SU-DHL-6 (cell line): ENCODE results near the gene TBC1D5.
"Not testable (repeated sequence)": the region's sequence is repeated elsewhere in the genome, so short reads cannot be mapped to it uniquely, and the experiment has no call there.

ENCODE experiments used
- H2AFZ ChIP-seq: fragments of 200-600 bp; sonication (generic); 2 replicates; pipeline ENCODE4 v1.6.1; 2014; ENCODE audit warnings: low read depth, mild to moderate bottlenecking, moderate library complexity, mixed read lengths, antibody characterized with exemption, low read length; ENCODE audit not compliant: severe bottlenecking
- H3F3A ChIP-seq: fragments of 200-600 bp; shearing (Covaris generic); 2 replicates; pipeline ENCODE4 v1.6.0; 2016; ENCODE audit warnings: antibody characterized with exemption, mild to moderate bottlenecking; ENCODE audit not compliant: insufficient read depth
- H3K27ac ChIP-seq: fragments of 200-600 bp; sonication (generic); 2 replicates; pipeline ENCODE4 v1.5.1; 2016; ENCODE audit warnings: low read depth, mild to moderate bottlenecking, low read length, moderate library complexity, mixed read lengths
- H3K27me3 ChIP-seq: fragments of 200-600 bp; sonication (generic), shearing (Covaris generic); 2 replicates; pipeline ENCODE4 v1.6.0; 2014; ENCODE audit warnings: mild to moderate bottlenecking, low read length
- H3K36me3 ChIP-seq: fragments of 200-600 bp; sonication (generic); 2 replicates; pipeline ENCODE4 v1.6.1; 2014; ENCODE audit warnings: mild to moderate bottlenecking, low read length, mixed read lengths
- H3K4me2 ChIP-seq: fragments of 300-600, 200-600 bp; shearing (Covaris generic), sonication (generic); 2 replicates; pipeline ENCODE4 v1.6.0; 2014; ENCODE audit warnings: low read length, low read depth, mild to moderate bottlenecking; ENCODE audit not compliant: poor library complexity, severe bottlenecking
- H3K4me3 ChIP-seq: fragments of 200-600 bp; sonication (generic); 2 replicates; pipeline ENCODE4 v1.5.1; 2014; ENCODE audit warnings: antibody characterized with exemption, low read length, mild to moderate bottlenecking, mixed read lengths; ENCODE audit not compliant: insufficient read depth, poor library complexity, severe bottlenecking
- H3K79me2 ChIP-seq: fragments of 200-600 bp; sonication (generic); 2 replicates; pipeline ENCODE4 v1.6.1; 2014; ENCODE audit warnings: mild to moderate bottlenecking, low read length, moderate library complexity; ENCODE audit not compliant: insufficient read depth
- H3K9ac ChIP-seq: fragments of 200-600 bp; sonication (generic); 2 replicates; pipeline ENCODE4 v1.7.0; 2014; ENCODE audit warnings: mild to moderate bottlenecking, low read length
- H3K9me2 ChIP-seq: fragments of 200-600 bp; sonication (generic); replicated peaks from 2 replicates; pipeline ENCODE4 v1.6.1; 2014; ENCODE audit warnings: low read length; ENCODE audit not compliant: insufficient read depth
- H3K9me3 ChIP-seq: fragments of 200-600 bp; sonication (generic); 2 replicates; pipeline ENCODE4 v1.6.1; 2014; ENCODE audit warnings: low read length, mixed read lengths; ENCODE audit not compliant: insufficient read depth
- H4K20me1 ChIP-seq: fragments of 200-600 bp; sonication (generic); 2 replicates; pipeline ENCODE4 v1.6.1; 2014; ENCODE audit warnings: low read depth, mild to moderate bottlenecking, antibody characterized with exemption, low read length, moderate library complexity, mixed read lengths
- CTCF ChIP-seq: fragments of 200-600 bp; sonication (generic); IDR thresholded peaks from one replicate; pipeline ENCODE4 v1.5.1; 2017; ENCODE audit warnings: antibody characterized with exemption, mild to moderate bottlenecking, low read length, moderate library complexity; ENCODE audit not compliant: insufficient read depth, poor library complexity, severe bottlenecking
- EZH2phosphoT487 ChIP-seq: fragments of 200-600 bp; sonication (generic), shearing (Covaris generic); conservative IDR thresholded peaks from 2 replicates; pipeline ENCODE4 v1.6.1; 2018; ENCODE audit warnings: mild to moderate bottlenecking, antibody characterized with exemption, low read length, moderate library complexity, mixed read lengths

Gene TBC1D5

DNA sequence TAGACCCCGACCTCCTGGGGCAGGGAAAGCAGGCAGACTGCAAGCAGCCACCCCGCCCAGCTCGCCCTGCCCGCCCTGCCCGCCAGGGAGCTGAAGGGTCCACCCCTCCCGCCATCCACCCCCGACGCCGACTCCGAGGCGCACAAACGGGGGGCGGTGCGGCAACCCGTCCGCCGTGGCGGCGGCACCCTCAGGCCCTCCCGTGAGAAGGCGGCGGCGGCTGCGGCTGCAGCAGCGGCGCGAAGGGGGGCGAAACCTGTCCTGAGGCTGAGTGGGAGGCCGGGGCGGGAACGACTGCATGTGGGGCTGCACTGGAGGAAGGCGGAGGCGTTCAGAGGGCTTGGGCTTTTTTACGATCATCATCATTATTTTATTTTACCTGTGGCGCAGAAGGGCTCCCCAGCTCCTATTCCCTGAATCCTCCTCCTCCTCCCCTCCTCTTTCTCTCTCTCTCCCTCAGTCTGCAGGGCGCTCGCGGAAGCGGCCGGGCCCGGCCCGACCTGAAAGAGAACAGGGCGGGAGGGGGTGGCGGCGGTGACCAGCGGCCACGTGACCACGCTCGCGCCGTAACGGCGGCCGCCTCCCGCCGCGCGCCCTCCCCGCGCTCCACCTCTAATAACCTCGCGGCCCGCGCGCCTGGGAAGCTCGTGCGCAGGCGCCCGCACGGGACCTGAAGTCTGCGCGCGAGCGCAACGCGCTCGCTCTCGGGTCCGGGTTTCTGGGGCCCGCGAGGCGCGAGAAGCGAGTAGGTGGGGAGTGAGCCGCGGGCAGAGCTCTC, at the start of gene TBC1D5:
Gene TBC1D5 (minus strand): TSS at position 530 of the 778 bp plus-strand sequence. CDS start 234,061 bp downstream, outside the sequence.
- no peaks in the 10 kb centered on the region for H4K20me1 ChIP-seq
- no peaks in the 10 kb centered on the region for H3K9me2 ChIP-seq
- H3K27ac ChIP-seq: peak within 1 kb of the TSS; percentile 95
- peaks cover 49% of the 10 kb centered on the region for H3K79me2 ChIP-seq
- H3K9me3 ChIP-seq: no peaks in the 10 kb centered on the region
- H3K27me3 ChIP-seq: no peaks in the 10 kb centered on the region
- peaks cover 35% of the 10 kb centered on the region for H3F3A ChIP-seq
- H3K4me2 ChIP-seq: peak within 1 kb of the TSS; percentile 95
- H3K4me3 ChIP-seq: peak within 1 kb of the TSS; percentile 83
- H3K9ac ChIP-seq: peak within 1 kb of the TSS; percentile 78
- peak within 1 kb of the TSS; percentile 38 for H2AFZ ChIP-seq
- no peaks in the 10 kb centered on the region for H3K36me3 ChIP-seq
- TF ChIP-seq EZH2phosphoT487: no peak
- TF ChIP-seq CTCF: no peak

DNA sequence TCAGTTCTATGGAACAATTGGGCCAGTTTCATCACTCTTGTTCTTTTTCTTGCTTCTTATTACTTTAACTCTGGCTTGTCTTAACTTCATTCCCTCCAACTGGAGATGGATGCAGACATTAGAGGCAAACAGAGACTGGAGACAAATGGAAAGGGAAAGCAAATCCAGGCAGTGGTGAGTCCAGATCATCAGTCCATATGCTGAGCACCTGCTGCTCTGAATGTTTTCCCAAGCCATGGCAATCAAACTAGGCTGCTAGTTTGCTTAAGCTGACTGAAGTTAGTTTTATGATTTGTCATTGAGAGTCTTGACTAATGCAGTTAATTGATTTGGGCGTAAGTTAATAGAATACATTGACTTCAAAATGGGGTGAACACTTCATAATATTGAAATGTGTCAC, 41.0 kb upstream of the TBC1D5 start:
- Histone ChIP-seq H3K27me3 (no peaks in the 10 kb centered on the region), H3K4me3 (no peak overlapping the region), H3K36me3 (no peaks in the 10 kb centered on the region), H3K79me2 (no peaks in the 10 kb centered on the region), H3K4me2 (no peak overlapping the region), H3K27ac (no peak overlapping the region), H3F3A (no peaks in the 10 kb centered on the region), H4K20me1 (no peaks in the 10 kb centered on the region), H2AFZ (no peak overlapping the region), H3K9ac (no peak overlapping the region), H3K9me3 (peaks cover 5% of the 10 kb centered on the region; the same call in 1 of the 2 replicates), H3K9me2 (no peaks in the 10 kb centered on the region)
- no peak for TF ChIP-seq EZH2phosphoT487
- no peak for TF ChIP-seq CTCF

- no peak overlapping the region for H2AFZ ChIP-seq
- no peak overlapping the region for H3K9ac ChIP-seq
- H3K9me2 ChIP-seq: no peaks in the 10 kb centered on the region
- no peak overlapping the region for H3K4me2 ChIP-seq
- H3F3A ChIP-seq: no peaks in the 10 kb centered on the region
- peaks cover 5% of the 10 kb centered on the region; the same call in 1 of the 2 replicates for H3K9me3 ChIP-seq
- H3K27ac ChIP-seq: no peak overlapping the region
- H4K20me1 ChIP-seq: no peaks in the 10 kb centered on the region
- no peaks in the 10 kb centered on the region for H3K27me3 ChIP-seq
- no peaks in the 10 kb centered on the region for H3K36me3 ChIP-seq
- H3K4me3 ChIP-seq: no peak overlapping the region
- no peak for TF ChIP-seq CTCF
- no peak for TF ChIP-seq EZH2phosphoT487
- no peaks in the 10 kb centered on the region for H3K79me2 ChIP-seq
Observed at GRCh38 chr3:17782751-17783150, 40.3 kb upstream of the TBC1D5 start.

DNA sequence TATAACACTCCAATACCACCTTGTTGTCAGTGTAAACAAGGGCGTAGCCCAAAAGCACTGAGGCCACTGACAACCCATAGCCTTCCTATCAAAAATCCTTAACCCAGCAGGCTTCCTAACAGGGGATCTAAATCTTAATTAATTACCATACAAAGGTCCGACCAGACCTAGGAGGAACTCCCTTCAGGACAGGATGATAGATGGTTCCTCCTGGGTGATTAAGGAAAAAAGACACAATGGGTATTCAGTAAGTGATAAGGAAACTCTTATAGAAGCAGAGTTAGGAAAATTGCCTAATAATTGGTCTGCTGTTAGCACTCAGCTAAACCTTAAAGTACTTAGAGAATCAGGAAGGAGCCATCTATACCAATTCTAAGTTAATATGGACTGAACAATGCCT, 37.9 kb upstream of the TBC1D5 start:
- peak overlapping the region; percentile 97 for H2AFZ ChIP-seq
- H3K9me2 ChIP-seq, H3K36me3 ChIP-seq, H3K4me3 ChIP-seq, H3K79me2 ChIP-seq, H3K27me3 ChIP-seq, H4K20me1 ChIP-seq, H3K27ac ChIP-seq, H3F3A ChIP-seq, H3K9me3 ChIP-seq: not testable (repeated sequence)
- H3K9ac ChIP-seq: peak overlapping the region; percentile 29; the same call in 1 of the 2 replicates
- H3K4me2 ChIP-seq: peak overlapping the region; percentile 56

DNA sequence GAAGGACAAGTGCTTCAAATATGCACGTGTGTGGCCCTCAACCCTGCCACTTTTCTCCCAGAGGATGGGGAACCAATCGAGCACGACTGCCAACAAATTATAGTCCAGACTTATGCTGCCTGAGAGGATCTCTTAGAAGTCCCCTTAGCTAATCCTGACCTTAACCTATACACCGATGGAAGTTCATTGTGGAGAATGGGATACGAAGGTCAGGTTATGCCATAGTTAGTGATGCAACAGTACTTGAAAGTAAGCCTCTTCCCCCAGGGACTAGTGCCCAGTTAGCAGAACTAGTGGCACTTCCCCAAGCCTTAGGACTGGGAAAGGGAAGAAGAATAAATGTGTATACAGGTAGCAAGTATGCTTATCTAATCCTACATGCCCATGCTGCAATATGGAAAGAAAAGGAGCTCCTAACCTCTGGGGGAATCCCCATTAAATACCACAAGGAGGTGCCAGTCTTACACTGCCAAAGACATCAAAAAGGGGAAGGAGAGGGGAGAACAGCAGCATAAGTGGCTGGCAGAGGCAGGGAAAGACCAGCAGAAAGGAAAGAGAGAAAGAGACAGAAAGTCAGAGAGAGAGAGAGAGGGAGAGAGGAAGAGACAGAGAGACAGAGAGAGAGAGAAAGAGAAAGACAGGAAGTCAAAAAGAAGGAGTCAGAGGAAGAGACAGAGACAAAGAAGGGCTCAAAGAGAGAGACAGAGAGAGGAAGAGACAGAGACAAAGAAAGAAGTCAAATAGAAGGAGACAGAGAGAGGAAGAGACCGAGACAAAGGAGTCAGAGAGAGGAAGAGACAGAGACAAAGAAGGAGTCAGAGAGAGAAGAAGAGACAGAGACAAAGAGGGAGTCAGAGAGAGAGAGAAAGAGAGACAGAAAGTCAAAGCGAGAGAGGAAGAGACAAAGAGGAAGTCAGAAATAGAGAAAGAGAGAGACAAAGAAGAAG, 37.1 kb upstream of the TBC1D5 start:
- H3K4me3 ChIP-seq, H4K20me1 ChIP-seq, H3K9me2 ChIP-seq, H3K27me3 ChIP-seq, H3K79me2 ChIP-seq, H3K9me3 ChIP-seq, H3F3A ChIP-seq, H3K36me3 ChIP-seq: not testable (repeated sequence)
- peak overlapping the region; percentile 97 for H2AFZ ChIP-seq
- peak overlapping the region; percentile 29; the same call in 1 of the 2 replicates for H3K9ac ChIP-seq
- peak overlapping the region; percentile 56 for H3K4me2 ChIP-seq
- H3K27ac ChIP-seq: peak overlapping the region; percentile 34; the same call in 1 of the 2 replicates
